Stimulated activated CD4-positive, alpha-beta T cell treated with anti-CD3 and anti-CD28 coated beads, Interleukin-2, amount 100 ng/mL, for 4 hours (primary cell): ENCODE measurements around the gene KAZN.

Experiments
- DNase-seq: peaks from one replicate; pipeline ENCODE4 v3.0.0-alpha.2; 2020; ENCODE audit warnings: low read depth

The KAZN gene

GRCh38 chr1:14590411-14591180, 7.9 kb upstream of the KAZN start:
- no peak for DNase-seq

GRCh38 chr1:14591600-14591999, 6.9 kb upstream of the KAZN start:
- DNase-seq, result no peak

- DNase-seq, result no peak
Measured at GRCh38 chr1:14592004-14592631, 6.4 kb upstream of the KAZN start.

- DNase-seq, result no peak
Measured at GRCh38 chr1:14593302-14593701, 5.2 kb upstream of the KAZN start.

GRCh38 chr1:14594045-14594444, 4.4 kb upstream of the KAZN start:
- no peak for DNase-seq

- no peak for DNase-seq
Measured at GRCh38 chr1:14596591-14596990, 1.9 kb upstream of the KAZN start.

- DNase-seq, result no peak
Measured at GRCh38 chr1:14597343-14598006, 1.0 kb upstream of the KAZN start.

GRCh38 chr1:14598007-14598497, 433 bp upstream of the KAZN start:
- no peak for DNase-seq

- no peak for DNase-seq
Measured at GRCh38 chr1:14599183-14599791, 802 bp downstream of the KAZN start.

GRCh38 chr1:14599800-14600199, 1.3 kb downstream of the KAZN start:
- no peak for DNase-seq

GRCh38 chr1:14600405-14601112, 2.1 kb downstream of the KAZN start:
- DNase-seq, result no peak

- DNase-seq, result no peak
Measured at GRCh38 chr1:14602136-14602535, 3.7 kb downstream of the KAZN start.

- DNase-seq, result no peak
Measured at GRCh38 chr1:14603645-14604044, 5.2 kb downstream of the KAZN start.

- no peak for DNase-seq
Measured at GRCh38 chr1:14604414-14604813, 5.9 kb downstream of the KAZN start.

GRCh38 chr1:14605945-14606344, 7.5 kb downstream of the KAZN start:
- DNase-seq, result no peak

GRCh38 chr1:14606632-14607031, 8.1 kb downstream of the KAZN start:
- no peak for DNase-seq

- DNase-seq, result no peak
Measured at GRCh38 chr1:14607295-14607694, 8.8 kb downstream of the KAZN start.

- DNase-seq, result no peak
Measured at GRCh38 chr1:14608308-14608707, 9.8 kb downstream of the KAZN start.

- no peak for DNase-seq
Measured at GRCh38 chr1:14610761-14611160, 12.3 kb downstream of the KAZN start.

- no peak for DNase-seq
Measured at GRCh38 chr1:14611792-14612191, 13.3 kb downstream of the KAZN start.

GRCh38 chr1:14612256-14612655, 13.8 kb downstream of the KAZN start:
- DNase-seq, result no peak

- DNase-seq, result no peak
Measured at GRCh38 chr1:14613926-14614325, 15.4 kb downstream of the KAZN start.
